ENCODE data around the gene CYP39A1.

GRCh38 chr6:46511320-46511719 lies 141.3 kb downstream of the CYP39A1 start:
- TF ChIP-seq CTCF (IDR thresholded peaks at IDR 0.05) = no peak
- TF ChIP-seq POLR2AphosphoS5 (IDR thresholded peaks at IDR 0.05; ENCODE audit: insufficient read depth in 1 of 2, low read depth in 1 of 2) = no peak
- no peak for TF ChIP-seq POLR2A (IDR thresholded peaks at IDR 0.05)

Measured in vagina (tissue), 2 donors.